Liver (tissue), 9 donors: Measurements from ENCODE around the gene KCNN3. TPM values are rescaled to one million over a fixed set of nuclear protein-coding genes. Genes with fewer than 3 reads are reported as not detected.

Source experiments
- DNase-seq: peaks from one replicate; pipeline ENCODE4 v3.0.0-alpha.2; 2017; ENCODE audit warnings: low spot score
- H3K27ac ChIP-seq, 2 donors: one replicate each; pipeline ENCODE4 v1.7.0; 2013; ENCODE audit warnings: inconsistent platforms in 2 of 2, low read length in 2 of 2, control low read depth in 1 of 2, low read depth in 1 of 2, mild to moderate bottlenecking in 1 of 2
- H3K27me3 ChIP-seq, 4 donors: one replicate each; pipeline versions ENCODE4 v1.6.1 to v1.7.0; 2013; ENCODE audit warnings: low read length in 3 of 4, inconsistent platforms in 1 of 4, mild to moderate bottlenecking in 1 of 4, moderate library complexity in 1 of 4; ENCODE audit not compliant: control insufficient read depth in 4 of 4, insufficient read depth in 4 of 4
- H3K36me3 ChIP-seq, 4 donors: one replicate each; pipeline versions ENCODE4 v1.6.1 to v1.7.0; 2013; ENCODE audit warnings: low read length in 3 of 4, mild to moderate bottlenecking in 3 of 4, low read depth in 1 of 4, moderate library complexity in 1 of 4; ENCODE audit not compliant: control insufficient read depth in 4 of 4, insufficient read depth in 3 of 4
- H3K4me1 ChIP-seq, 4 donors: one replicate each; pipeline versions ENCODE4 v1.6.1 to v1.7.0; 2013; ENCODE audit warnings: low read length in 3 of 4, mild to moderate bottlenecking in 3 of 4, moderate library complexity in 1 of 4; ENCODE audit not compliant: control insufficient read depth in 4 of 4, insufficient read depth in 4 of 4
- H3K4me3 ChIP-seq, 3 donors: one replicate each; pipeline versions ENCODE4 v1.6.1 to v1.7.0; 2013; ENCODE audit warnings: low read length in 3 of 3, control low read depth in 1 of 3, low read depth in 1 of 3, mild to moderate bottlenecking in 1 of 3
- H3K9ac ChIP-seq, 2 donors: one replicate each; pipeline ENCODE4 v1.7.0; 2013; ENCODE audit warnings: low read length in 2 of 2, mild to moderate bottlenecking in 2 of 2, moderate library complexity in 2 of 2, control low read depth in 1 of 2, low read depth in 1 of 2
- H3K9me3 ChIP-seq, 4 donors: one replicate each; pipeline versions ENCODE4 v1.6.1 to v1.7.0; 2013; ENCODE audit warnings: low read length in 3 of 4; ENCODE audit not compliant: control insufficient read depth in 4 of 4
- EGR1 ChIP-seq, 2 donors: IDR thresholded peaks; 2 replicates each; pipeline ENCODE4 v1.6.1; 2016 to 2018; ENCODE audit warnings: antibody characterized with exemption in 2 of 2, low read depth in 2 of 2
- FOXA1 ChIP-seq: IDR thresholded peaks from 2 replicates; pipeline ENCODE4 v1.6.1; 2016; ENCODE audit warnings: antibody characterized with exemption
- FOXA2 ChIP-seq: IDR thresholded peaks from 2 replicates; pipeline ENCODE4 v1.6.1; 2016; ENCODE audit warnings: antibody characterized with exemption
- GABPA ChIP-seq, 2 donors: IDR thresholded peaks in 1 of 2; conservative IDR thresholded peaks in 1 of 2; 2 replicates each; pipeline ENCODE4 v1.6.1; 2016; ENCODE audit warnings: antibody characterized with exemption in 2 of 2, mild to moderate bottlenecking in 1 of 2, moderate library complexity in 1 of 2
- HNF4A ChIP-seq, 2 donors: conservative IDR thresholded peaks; 2 replicates each; pipeline ENCODE4 v1.6.1; 2016; ENCODE audit warnings: antibody characterized with exemption in 2 of 2, mild to moderate bottlenecking in 2 of 2
- JUND ChIP-seq, 2 donors: IDR thresholded peaks; 2 replicates each; pipeline ENCODE4 v1.6.1; 2016; ENCODE audit warnings: antibody characterized with exemption in 2 of 2
- NR2F2 ChIP-seq: IDR thresholded peaks from 2 replicates; pipeline ENCODE4 v1.6.1; 2016; ENCODE audit warnings: antibody characterized with exemption
- RAD21 ChIP-seq, 2 donors: IDR thresholded peaks; 2 replicates each; pipeline ENCODE4 v1.6.1; 2016; ENCODE audit warnings: antibody characterized with exemption in 2 of 2, mild to moderate bottlenecking in 2 of 2
- RXRA ChIP-seq, 2 donors: IDR thresholded peaks; 2 replicates each; pipeline ENCODE4 v1.6.1; 2017 to 2018; ENCODE audit warnings: antibody characterized with exemption in 2 of 2, mild to moderate bottlenecking in 1 of 2
- SP1 ChIP-seq: IDR thresholded peaks from 2 replicates; pipeline ENCODE4 v1.6.1; 2018; ENCODE audit warnings: antibody characterized with exemption, mild to moderate bottlenecking
- TAF1 ChIP-seq: conservative IDR thresholded peaks from 2 replicates; pipeline ENCODE4 v1.6.1; 2016; ENCODE audit warnings: antibody characterized with exemption, mild to moderate bottlenecking
- YY1 ChIP-seq: IDR thresholded peaks from 2 replicates; pipeline ENCODE4 v1.6.1; 2016; ENCODE audit warnings: antibody characterized with exemption, mild to moderate bottlenecking
- WGBS: extraction: QIAGEN DNeasy Blood & Tissue Kit; methylation state at CpG from one replicate; pipeline ENCODE4 v1.1.7; 2013; 5-methylcytosine and 5-hydroxymethylcytosine counted together
- polyA plus RNA-seq, 2 donors: library from polyadenylated mRNA; stranded (reverse) in 1 of 2; unstranded in 1 of 2; fragments of 200-250 nt in 1 of 2; fragments of >200 nt in 1 of 2; fragmentation: Nextera tagmentation in 1 of 2; extraction: Ambion mirVana in 1 of 2; gene quantifications; one replicate each; pipeline versions ENCODE4 v1.2.1 to v1.2.3, GENCODE V29; 2013 to 2015
- total RNA-seq, 2 donors: library from RNA; depleted of rRNA; stranded (reverse); fragments of >200 nt; gene quantifications; one replicate each; pipeline ENCODE4 v1.2.3, GENCODE V29; 2014
- TF ChIP-seq, protein P1 (sequence below): IDR thresholded peaks from 2 replicates; pipeline ENCODE4 v1.6.1; 2016; ENCODE audit warnings: antibody characterized with exemption, mild to moderate bottlenecking
- TF ChIP-seq, protein P2 (sequence below): IDR thresholded peaks from 2 replicates; pipeline ENCODE4 v1.6.1; 2016; ENCODE audit warnings: antibody characterized with exemption
- TF ChIP-seq, protein P3 (sequence below): IDR thresholded peaks from 2 replicates; pipeline ENCODE4 v1.6.1; 2016; ENCODE audit warnings: antibody characterized with exemption
- TF ChIP-seq, protein P4 (sequence below): IDR thresholded peaks from 2 replicates; pipeline ENCODE4 v1.6.1; 2016; ENCODE audit warnings: antibody characterized with exemption
- TF ChIP-seq, protein P5 (sequence below): fragments of 150-350 bp; IDR thresholded peaks from 2 replicates; pipeline ENCODE4 v1.5.1; 2017; ENCODE audit warnings: improper control_type of control experiment, low read depth, low read length; ENCODE audit not compliant: missing input control
- donor health status: healthy.
- donor health status: healthy.
- donor health status: healthy.
- donor health status: healthy.
- donor health status: healthy.

KCNN3 gene
- total and polyA plus RNA-seq, 4 donors: 0.09 to 0.68 (median 0.15) TPM

DNA sequence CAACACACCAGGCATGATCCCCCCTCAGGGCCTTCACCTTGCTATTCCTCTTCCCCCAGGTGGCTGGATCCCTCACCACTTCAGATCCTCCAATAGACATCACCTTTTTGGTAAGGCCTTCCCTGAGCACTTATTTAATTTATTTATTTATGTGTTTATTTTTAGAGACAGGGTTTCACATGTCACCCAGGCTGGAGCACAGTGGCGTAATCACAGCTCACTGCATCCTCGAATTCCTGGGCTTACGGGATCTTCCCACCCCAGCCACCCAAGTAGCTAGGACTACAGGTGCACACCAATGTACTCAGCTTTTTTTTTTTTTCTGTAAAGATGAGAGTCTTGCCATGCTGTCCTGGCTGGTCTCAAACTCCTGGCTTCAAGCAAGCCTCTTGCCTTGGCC is 17.2 kb downstream of the KCNN3 start:
- no peak for DNase-seq
- H3K36me3 ChIP-seq: no peaks in the 10 kb centered on the region
- WGBS: 93% methylated on average over 3 of the region's 3 CpGs
- no peaks in the 10 kb centered on the region for H3K27me3 ChIP-seq
- H3K9me3 ChIP-seq: no peaks in the 10 kb centered on the region
- H3K4me1 ChIP-seq: no peaks in the 10 kb centered on the region
- H3K27ac ChIP-seq: no peak overlapping the region
- no peak overlapping the region for H3K9ac ChIP-seq
- TF ChIP-seq, protein P1, sequence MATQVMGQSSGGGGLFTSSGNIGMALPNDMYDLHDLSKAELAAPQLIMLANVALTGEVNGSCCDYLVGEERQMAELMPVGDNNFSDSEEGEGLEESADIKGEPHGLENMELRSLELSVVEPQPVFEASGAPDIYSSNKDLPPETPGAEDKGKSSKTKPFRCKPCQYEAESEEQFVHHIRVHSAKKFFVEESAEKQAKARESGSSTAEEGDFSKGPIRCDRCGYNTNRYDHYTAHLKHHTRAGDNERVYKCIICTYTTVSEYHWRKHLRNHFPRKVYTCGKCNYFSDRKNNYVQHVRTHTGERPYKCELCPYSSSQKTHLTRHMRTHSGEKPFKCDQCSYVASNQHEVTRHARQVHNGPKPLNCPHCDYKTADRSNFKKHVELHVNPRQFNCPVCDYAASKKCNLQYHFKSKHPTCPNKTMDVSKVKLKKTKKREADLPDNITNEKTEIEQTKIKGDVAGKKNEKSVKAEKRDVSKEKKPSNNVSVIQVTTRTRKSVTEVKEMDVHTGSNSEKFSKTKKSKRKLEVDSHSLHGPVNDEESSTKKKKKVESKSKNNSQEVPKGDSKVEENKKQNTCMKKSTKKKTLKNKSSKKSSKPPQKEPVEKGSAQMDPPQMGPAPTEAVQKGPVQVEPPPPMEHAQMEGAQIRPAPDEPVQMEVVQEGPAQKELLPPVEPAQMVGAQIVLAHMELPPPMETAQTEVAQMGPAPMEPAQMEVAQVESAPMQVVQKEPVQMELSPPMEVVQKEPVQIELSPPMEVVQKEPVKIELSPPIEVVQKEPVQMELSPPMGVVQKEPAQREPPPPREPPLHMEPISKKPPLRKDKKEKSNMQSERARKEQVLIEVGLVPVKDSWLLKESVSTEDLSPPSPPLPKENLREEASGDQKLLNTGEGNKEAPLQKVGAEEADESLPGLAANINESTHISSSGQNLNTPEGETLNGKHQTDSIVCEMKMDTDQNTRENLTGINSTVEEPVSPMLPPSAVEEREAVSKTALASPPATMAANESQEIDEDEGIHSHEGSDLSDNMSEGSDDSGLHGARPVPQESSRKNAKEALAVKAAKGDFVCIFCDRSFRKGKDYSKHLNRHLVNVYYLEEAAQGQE: no peak
- TF ChIP-seq GABPA (IDR thresholded peaks at IDR 0.05 in 1 of 2, conservative IDR thresholded peaks at IDR 0.05 in 1 of 2) (no peak), FOXA1 (no peak), TAF1 (no peak), RXRA (IDR thresholded peaks at IDR 0.05) (no peak), RAD21 (IDR thresholded peaks at IDR 0.05) (no peak)
- TF ChIP-seq, protein P2, sequence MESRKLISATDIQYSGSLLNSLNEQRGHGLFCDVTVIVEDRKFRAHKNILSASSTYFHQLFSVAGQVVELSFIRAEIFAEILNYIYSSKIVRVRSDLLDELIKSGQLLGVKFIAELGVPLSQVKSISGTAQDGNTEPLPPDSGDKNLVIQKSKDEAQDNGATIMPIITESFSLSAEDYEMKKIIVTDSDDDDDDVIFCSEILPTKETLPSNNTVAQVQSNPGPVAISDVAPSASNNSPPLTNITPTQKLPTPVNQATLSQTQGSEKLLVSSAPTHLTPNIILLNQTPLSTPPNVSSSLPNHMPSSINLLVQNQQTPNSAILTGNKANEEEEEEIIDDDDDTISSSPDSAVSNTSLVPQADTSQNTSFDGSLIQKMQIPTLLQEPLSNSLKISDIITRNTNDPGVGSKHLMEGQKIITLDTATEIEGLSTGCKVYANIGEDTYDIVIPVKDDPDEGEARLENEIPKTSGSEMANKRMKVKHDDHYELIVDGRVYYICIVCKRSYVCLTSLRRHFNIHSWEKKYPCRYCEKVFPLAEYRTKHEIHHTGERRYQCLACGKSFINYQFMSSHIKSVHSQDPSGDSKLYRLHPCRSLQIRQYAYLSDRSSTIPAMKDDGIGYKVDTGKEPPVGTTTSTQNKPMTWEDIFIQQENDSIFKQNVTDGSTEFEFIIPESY: no peak
- TF ChIP-seq, protein P3, sequence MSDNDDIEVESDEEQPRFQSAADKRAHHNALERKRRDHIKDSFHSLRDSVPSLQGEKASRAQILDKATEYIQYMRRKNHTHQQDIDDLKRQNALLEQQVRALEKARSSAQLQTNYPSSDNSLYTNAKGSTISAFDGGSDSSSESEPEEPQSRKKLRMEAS: no peak
- H3K4me3 ChIP-seq: no peak overlapping the region

DNA sequence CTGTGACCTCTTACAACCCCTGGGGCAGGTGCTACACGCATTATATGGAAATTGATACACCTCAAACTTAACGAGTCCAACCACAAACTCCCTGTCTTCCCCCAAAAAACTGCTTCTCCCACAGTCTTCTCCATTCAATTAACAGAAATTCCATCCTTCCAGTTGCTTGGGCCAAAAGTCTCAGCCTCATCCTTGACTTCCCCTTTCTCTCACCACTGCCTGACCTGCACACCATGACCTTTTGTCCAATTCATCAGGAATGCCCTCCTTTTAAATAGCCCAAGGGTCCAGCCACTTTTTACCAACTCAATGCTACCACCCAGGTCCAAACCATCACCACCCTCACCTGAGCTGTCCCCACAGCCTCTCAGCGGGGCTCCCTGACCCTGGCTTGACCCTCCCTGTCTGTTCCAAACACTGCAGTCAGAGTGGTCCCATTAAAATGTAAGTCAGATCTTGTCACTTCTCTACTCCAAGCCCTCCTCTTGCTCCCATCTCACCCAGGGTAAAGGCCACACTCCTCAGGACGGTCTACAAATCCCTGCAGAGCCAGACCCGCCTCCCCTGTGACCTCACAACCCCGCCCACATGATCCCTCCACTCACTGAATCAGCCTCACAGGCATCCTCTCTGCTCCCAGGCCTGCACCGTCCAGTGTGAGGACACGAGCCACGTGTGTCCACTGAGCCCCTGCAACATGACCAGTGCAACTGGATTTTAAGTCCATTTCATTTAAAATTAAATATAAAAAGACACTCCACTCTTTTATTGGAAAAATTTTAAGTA is 18.5 kb downstream of the KCNN3 start:
- Histone ChIP-seq H3K4me1 (no peaks in the 10 kb centered on the region), H3K9ac (no peak overlapping the region)
- no peak for DNase-seq
- TF ChIP-seq EGR1 (IDR thresholded peaks at IDR 0.05; ENCODE audit: low read depth in 2 of 2) (no peak), FOXA1 (no peak), JUND (IDR thresholded peaks at IDR 0.05) (no peak), RXRA (IDR thresholded peaks at IDR 0.05) (no peak), SP1 (no peak), TAF1 (no peak), RAD21 (IDR thresholded peaks at IDR 0.05) (no peak), YY1 (no peak), NR2F2 (no peak), FOXA2 (no peak), HNF4A (conservative IDR thresholded peaks at IDR 0.05) (no peak)
- TF ChIP-seq, protein P4, sequence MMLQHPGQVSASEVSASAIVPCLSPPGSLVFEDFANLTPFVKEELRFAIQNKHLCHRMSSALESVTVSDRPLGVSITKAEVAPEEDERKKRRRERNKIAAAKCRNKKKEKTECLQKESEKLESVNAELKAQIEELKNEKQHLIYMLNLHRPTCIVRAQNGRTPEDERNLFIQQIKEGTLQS: no peak
- TF ChIP-seq, protein P2: no peak
- TF ChIP-seq, protein P5, sequence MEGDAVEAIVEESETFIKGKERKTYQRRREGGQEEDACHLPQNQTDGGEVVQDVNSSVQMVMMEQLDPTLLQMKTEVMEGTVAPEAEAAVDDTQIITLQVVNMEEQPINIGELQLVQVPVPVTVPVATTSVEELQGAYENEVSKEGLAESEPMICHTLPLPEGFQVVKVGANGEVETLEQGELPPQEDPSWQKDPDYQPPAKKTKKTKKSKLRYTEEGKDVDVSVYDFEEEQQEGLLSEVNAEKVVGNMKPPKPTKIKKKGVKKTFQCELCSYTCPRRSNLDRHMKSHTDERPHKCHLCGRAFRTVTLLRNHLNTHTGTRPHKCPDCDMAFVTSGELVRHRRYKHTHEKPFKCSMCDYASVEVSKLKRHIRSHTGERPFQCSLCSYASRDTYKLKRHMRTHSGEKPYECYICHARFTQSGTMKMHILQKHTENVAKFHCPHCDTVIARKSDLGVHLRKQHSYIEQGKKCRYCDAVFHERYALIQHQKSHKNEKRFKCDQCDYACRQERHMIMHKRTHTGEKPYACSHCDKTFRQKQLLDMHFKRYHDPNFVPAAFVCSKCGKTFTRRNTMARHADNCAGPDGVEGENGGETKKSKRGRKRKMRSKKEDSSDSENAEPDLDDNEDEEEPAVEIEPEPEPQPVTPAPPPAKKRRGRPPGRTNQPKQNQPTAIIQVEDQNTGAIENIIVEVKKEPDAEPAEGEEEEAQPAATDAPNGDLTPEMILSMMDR: no peak
- TF ChIP-seq, protein P1: no peak
- TF ChIP-seq, protein P3: no peak

More for the DNA sequence above, 18.5 kb downstream of the KCNN3 start:
- Histone ChIP-seq H3K27me3 (no peaks in the 10 kb centered on the region), H3K4me3 (no peak overlapping the region), H3K9me3 (no peaks in the 10 kb centered on the region), H3K27ac (no peak overlapping the region), H3K36me3 (no peaks in the 10 kb centered on the region)
- WGBS: 81% methylated on average over 9 of the region's 9 CpGs
